A549 (cell line): Measurements from ENCODE around the gene NSMF. TPM values are rescaled to one million over a fixed set of nuclear protein-coding genes. Genes with fewer than 3 reads are reported as not detected.

Experiments
- BHLHE40 ChIP-seq: IDR thresholded peaks from 2 replicates; pipeline ENCODE4 v1.6.1; 2012; ENCODE audit warnings: low read depth, low read length, inconsistent platforms
- CBX2 ChIP-seq: fragments of 200-600 bp; sonication (generic); IDR thresholded peaks from 2 replicates; pipeline ENCODE4 v1.6.1; 2016; ENCODE audit warnings: low read depth, mild to moderate bottlenecking, borderline replicate concordance
- CEBPB ChIP-seq, 2 experiments: fragments of >200 bp in 1 of 2; sonication (Bioruptor Twin) in 1 of 2; formaldehyde crosslinking in 1 of 2; IDR thresholded peaks; 2 replicates each; pipeline ENCODE4 v1.6.1; 2012 to 2016
- CHD2 ChIP-seq: fragments of 150-350 bp; IDR thresholded peaks from 2 replicates; pipeline ENCODE4 v1.6.1; 2014; ENCODE audit warnings: low read length; ENCODE audit not compliant: partially characterized antibody
- CHD4 ChIP-seq: fragments of 200-600 bp; sonication (generic); IDR thresholded peaks from 2 replicates; pipeline ENCODE4 v1.6.1; 2016; ENCODE audit warnings: antibody characterized with exemption, mild to moderate bottlenecking, borderline replicate concordance
- EP300 ChIP-seq, 2 experiments: fragments of >200 bp; sonication (Bioruptor Twin); formaldehyde crosslinking; IDR thresholded peaks; 2 replicates in 1 of 2; 3 replicates in 1 of 2; pipeline ENCODE4 v1.6.1; 2016 to 2017
- ESRRA ChIP-seq: fragments of 150-350 bp; IDR thresholded peaks from 2 replicates; pipeline ENCODE4 v1.6.1; 2014; ENCODE audit warnings: mild to moderate bottlenecking, low read length, borderline replicate concordance
- GATA3 ChIP-seq: IDR thresholded peaks from 2 replicates; pipeline ENCODE4 v1.6.1; 2012; ENCODE audit warnings: borderline replicate concordance
- HOXB13 ChIP-seq: fragments of 250-450 bp; sonication (Bioruptor Pico); IDR thresholded peaks from 2 replicates; pipeline ENCODE4 v1.5.0; 2020; ENCODE audit warnings: low read depth, mild to moderate bottlenecking, moderate library complexity
- KDM1A ChIP-seq: fragments of 200-600 bp; sonication (generic); IDR thresholded peaks from 2 replicates; pipeline ENCODE4 v1.6.1; 2016; ENCODE audit warnings: low read depth, mild to moderate bottlenecking
- PHF8 ChIP-seq: fragments of 200-600 bp; sonication (generic); IDR thresholded peaks from 2 replicates; pipeline ENCODE4 v1.6.1; 2016; ENCODE audit warnings: low read depth, mild to moderate bottlenecking, antibody characterized with exemption, moderate library complexity, borderline replicate concordance
- RAD21 ChIP-seq, 2 experiments: fragments of >200 bp in 1 of 2; sonication (Bioruptor Twin) in 1 of 2; formaldehyde crosslinking in 1 of 2; IDR thresholded peaks in 1 of 2; conservative IDR thresholded peaks in 1 of 2; 2 replicates in 1 of 2; 3 replicates in 1 of 2; pipeline ENCODE4 v1.6.1; 2012 to 2018; ENCODE audit warnings: inconsistent platforms in 1 of 2
- SMC3 ChIP-seq: fragments of >200 bp; sonication (Bioruptor Twin); formaldehyde crosslinking; IDR thresholded peaks from 3 replicates; pipeline ENCODE4 v1.6.1; 2018; ENCODE audit warnings: inconsistent platforms
- TFCP2L1 ChIP-seq: fragments of 250-450 bp; sonication (Bioruptor Pico); IDR thresholded peaks from 2 replicates; pipeline ENCODE4 v1.5.0; 2021; ENCODE audit warnings: mild to moderate bottlenecking
- ZNF302 ChIP-seq: fragments of 250-450 bp; sonication (Bioruptor Pico); IDR thresholded peaks from 2 replicates; pipeline ENCODE4 v1.9.0; 2021; ENCODE audit warnings: inconsistent platforms, mild to moderate bottlenecking, moderate library complexity
- polyA plus RNA-seq, 4 experiments: library from polyadenylated mRNA; depleted of rRNA in 3 of 4; stranded (reverse); fragments of >200 nt; fragmentation: RNase III in 1 of 4; extraction: RNeasy Plus Mini Kit Qiagen cat#74134 plus additional on column Dnase treatment in 1 of 4; gene quantifications; 2 replicates in 3 of 4; 3 replicates in 1 of 4; pipeline ENCODE4 v1.2.3, GENCODE V29; 2011 to 2017
- TF ChIP-seq, protein P1 (sequence below): fragments of 200-600 bp; sonication (generic); IDR thresholded peaks from 2 replicates; pipeline ENCODE4 v1.6.1; 2016; ENCODE audit warnings: antibody characterized with exemption, mild to moderate bottlenecking, moderate library complexity
- TF ChIP-seq, protein P2 (sequence below): IDR thresholded peaks from 2 replicates; pipeline ENCODE4 v1.6.1; 2012
- TF ChIP-seq, protein P3 (sequence below): fragments of >200 bp; sonication (Bioruptor Twin); formaldehyde crosslinking; IDR thresholded peaks from 3 replicates; pipeline ENCODE4 v1.5.1; 2016
- TF ChIP-seq, protein P4 (sequence below): IDR thresholded peaks from 2 replicates; pipeline ENCODE4 v1.6.1; 2012; ENCODE audit warnings: low read depth, borderline replicate concordance
- TF ChIP-seq, protein P5 (sequence below): fragments of 450-650 bp; IDR thresholded peaks from 2 replicates; pipeline ENCODE4 v1.6.1; 2014; ENCODE audit warnings: antibody characterized with exemption

Gene NSMF
- polyA plus RNA-seq, 2 of the 4 experiments (the other 2 are of a cell fraction), result 16.0 to 29.2 TPM

DNA sequence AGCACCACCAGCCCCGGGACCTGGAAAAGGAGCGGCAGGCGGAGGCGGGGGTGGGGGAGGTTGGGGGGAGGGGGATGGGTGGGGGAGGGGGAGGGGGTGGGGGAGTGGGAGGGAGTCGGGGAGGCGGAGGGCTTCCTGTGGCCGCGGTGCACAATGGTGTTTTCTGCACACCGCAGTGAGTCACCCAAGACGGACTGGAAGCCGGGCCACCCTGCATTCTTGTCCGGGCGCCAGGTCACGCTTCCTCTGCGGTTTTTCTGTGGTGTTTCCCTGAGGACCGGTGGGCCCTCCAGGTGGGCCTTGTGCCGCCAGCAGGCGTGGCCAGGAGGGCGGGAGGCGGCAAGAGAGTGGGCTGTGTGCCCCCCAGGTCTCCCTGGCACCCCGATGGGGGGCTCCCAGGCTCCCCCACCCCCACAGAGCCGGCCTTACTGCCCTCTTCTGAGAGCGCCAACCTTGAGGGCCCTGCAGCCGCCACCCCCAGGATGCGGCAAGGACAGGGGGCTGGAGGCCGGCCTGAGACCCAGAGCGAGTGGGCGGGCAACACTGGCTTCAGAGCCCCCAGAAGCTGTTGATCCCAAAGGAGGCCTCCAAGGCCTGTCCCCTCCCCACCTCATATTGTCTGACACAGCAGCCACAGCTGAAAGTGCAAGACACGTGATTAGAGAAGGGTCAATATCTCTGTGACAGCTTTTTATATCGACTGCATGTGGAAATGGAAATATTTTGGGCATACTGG, 47.3 kb downstream of the NSMF start (continued):
- TF ChIP-seq EP300 (IDR thresholded peaks at IDR 0.05) (peak in 1 of 2 experiments; percentile 24; a peak in 1 of 5 replicates), ZNF302 (no peak), ESRRA (no peak), CBX2 (no peak), CHD4 (no peak), BHLHE40 (peak; percentile 79), CEBPB (IDR thresholded peaks at IDR 0.05) (no peak), CHD2 (no peak), HOXB13 (no peak), PHF8 (no peak), KDM1A (no peak), RAD21 (conservative IDR thresholded peaks at IDR 0.05 in 1 of 2, IDR thresholded peaks at IDR 0.05 in 1 of 2) (no peak), TFCP2L1 (CRISPR knock-in tag) (0 out of 2 replicates have a peak, but pooled peaks have one; percentile 30), GATA3 (0 out of 2 replicates have a peak, but pooled peaks have one; percentile 30), SMC3 (no peak)
- TF ChIP-seq, protein P1, sequence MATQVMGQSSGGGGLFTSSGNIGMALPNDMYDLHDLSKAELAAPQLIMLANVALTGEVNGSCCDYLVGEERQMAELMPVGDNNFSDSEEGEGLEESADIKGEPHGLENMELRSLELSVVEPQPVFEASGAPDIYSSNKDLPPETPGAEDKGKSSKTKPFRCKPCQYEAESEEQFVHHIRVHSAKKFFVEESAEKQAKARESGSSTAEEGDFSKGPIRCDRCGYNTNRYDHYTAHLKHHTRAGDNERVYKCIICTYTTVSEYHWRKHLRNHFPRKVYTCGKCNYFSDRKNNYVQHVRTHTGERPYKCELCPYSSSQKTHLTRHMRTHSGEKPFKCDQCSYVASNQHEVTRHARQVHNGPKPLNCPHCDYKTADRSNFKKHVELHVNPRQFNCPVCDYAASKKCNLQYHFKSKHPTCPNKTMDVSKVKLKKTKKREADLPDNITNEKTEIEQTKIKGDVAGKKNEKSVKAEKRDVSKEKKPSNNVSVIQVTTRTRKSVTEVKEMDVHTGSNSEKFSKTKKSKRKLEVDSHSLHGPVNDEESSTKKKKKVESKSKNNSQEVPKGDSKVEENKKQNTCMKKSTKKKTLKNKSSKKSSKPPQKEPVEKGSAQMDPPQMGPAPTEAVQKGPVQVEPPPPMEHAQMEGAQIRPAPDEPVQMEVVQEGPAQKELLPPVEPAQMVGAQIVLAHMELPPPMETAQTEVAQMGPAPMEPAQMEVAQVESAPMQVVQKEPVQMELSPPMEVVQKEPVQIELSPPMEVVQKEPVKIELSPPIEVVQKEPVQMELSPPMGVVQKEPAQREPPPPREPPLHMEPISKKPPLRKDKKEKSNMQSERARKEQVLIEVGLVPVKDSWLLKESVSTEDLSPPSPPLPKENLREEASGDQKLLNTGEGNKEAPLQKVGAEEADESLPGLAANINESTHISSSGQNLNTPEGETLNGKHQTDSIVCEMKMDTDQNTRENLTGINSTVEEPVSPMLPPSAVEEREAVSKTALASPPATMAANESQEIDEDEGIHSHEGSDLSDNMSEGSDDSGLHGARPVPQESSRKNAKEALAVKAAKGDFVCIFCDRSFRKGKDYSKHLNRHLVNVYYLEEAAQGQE, result no peak
- TF ChIP-seq, protein P2, sequence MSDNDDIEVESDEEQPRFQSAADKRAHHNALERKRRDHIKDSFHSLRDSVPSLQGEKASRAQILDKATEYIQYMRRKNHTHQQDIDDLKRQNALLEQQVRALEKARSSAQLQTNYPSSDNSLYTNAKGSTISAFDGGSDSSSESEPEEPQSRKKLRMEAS, result peak; percentile 70
- TF ChIP-seq, protein P3, sequence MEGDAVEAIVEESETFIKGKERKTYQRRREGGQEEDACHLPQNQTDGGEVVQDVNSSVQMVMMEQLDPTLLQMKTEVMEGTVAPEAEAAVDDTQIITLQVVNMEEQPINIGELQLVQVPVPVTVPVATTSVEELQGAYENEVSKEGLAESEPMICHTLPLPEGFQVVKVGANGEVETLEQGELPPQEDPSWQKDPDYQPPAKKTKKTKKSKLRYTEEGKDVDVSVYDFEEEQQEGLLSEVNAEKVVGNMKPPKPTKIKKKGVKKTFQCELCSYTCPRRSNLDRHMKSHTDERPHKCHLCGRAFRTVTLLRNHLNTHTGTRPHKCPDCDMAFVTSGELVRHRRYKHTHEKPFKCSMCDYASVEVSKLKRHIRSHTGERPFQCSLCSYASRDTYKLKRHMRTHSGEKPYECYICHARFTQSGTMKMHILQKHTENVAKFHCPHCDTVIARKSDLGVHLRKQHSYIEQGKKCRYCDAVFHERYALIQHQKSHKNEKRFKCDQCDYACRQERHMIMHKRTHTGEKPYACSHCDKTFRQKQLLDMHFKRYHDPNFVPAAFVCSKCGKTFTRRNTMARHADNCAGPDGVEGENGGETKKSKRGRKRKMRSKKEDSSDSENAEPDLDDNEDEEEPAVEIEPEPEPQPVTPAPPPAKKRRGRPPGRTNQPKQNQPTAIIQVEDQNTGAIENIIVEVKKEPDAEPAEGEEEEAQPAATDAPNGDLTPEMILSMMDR, result no peak
- TF ChIP-seq, protein P4, sequence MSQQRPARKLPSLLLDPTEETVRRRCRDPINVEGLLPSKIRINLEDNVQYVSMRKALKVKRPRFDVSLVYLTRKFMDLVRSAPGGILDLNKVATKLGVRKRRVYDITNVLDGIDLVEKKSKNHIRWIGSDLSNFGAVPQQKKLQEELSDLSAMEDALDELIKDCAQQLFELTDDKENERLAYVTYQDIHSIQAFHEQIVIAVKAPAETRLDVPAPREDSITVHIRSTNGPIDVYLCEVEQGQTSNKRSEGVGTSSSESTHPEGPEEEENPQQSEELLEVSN, result 0 out of 2 replicates have a peak, but pooled peaks have one; percentile 23
- TF ChIP-seq, protein P5, sequence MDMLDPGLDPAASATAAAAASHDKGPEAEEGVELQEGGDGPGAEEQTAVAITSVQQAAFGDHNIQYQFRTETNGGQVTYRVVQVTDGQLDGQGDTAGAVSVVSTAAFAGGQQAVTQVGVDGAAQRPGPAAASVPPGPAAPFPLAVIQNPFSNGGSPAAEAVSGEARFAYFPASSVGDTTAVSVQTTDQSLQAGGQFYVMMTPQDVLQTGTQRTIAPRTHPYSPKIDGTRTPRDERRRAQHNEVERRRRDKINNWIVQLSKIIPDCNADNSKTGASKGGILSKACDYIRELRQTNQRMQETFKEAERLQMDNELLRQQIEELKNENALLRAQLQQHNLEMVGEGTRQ, result no peak
